ENCODE data around the gene CLEC20A. TPM values are rescaled to one million over a fixed set of nuclear protein-coding genes. Genes with fewer than 3 reads are reported as not detected.

CLEC20A gene
- total RNA-seq, 1 donor from 2014 or later = not detected

- no peak for DNase-seq (ENCODE audit: low read depth)
- Histone ChIP-seq H3K4me3 (ENCODE audit: low read depth, low read length) (no peak overlapping the region), H3K36me3 (ENCODE audit: control insufficient read depth, insufficient read depth, low read length) (no peaks in the 10 kb centered on the region), H3K27me3 (ENCODE audit: control insufficient read depth, insufficient read depth, low read length) (no peaks in the 10 kb centered on the region)
- TF ChIP-seq CTCF (IDR thresholded peaks at IDR 0.05; ENCODE audit: insufficient read depth, low read length, poor library complexity, severe bottlenecking) = no peak
Measured at GRCh38 chr1:178528228-178528952, 31.6 kb upstream of the CLEC20A start.

- H3K27me3 ChIP-seq (ENCODE audit: control insufficient read depth, insufficient read depth, low read length) = no peaks in the 10 kb centered on the region
- no peak for TF ChIP-seq CTCF (IDR thresholded peaks at IDR 0.05; ENCODE audit: insufficient read depth, low read length, poor library complexity, severe bottlenecking)
- H3K36me3 ChIP-seq (ENCODE audit: control insufficient read depth, insufficient read depth, low read length) = no peaks in the 10 kb centered on the region
- H3K4me3 ChIP-seq (ENCODE audit: low read depth, low read length) = no peak overlapping the region
- DNase-seq (ENCODE audit: low read depth) = no peak
Measured at GRCh38 chr1:178527117-178527516, 30.4 kb upstream of the CLEC20A start.

GRCh38 chr1:178521241-178521640 lies 24.5 kb upstream of the CLEC20A start:
- H3K4me3 ChIP-seq (ENCODE audit: low read depth, low read length) = no peak overlapping the region
- DNase-seq (ENCODE audit: low read depth) = no peak
- no peaks in the 10 kb centered on the region for H3K36me3 ChIP-seq (ENCODE audit: control insufficient read depth, insufficient read depth, low read length)
- H3K27me3 ChIP-seq (ENCODE audit: control insufficient read depth, insufficient read depth, low read length) = no peaks in the 10 kb centered on the region
- TF ChIP-seq CTCF (IDR thresholded peaks at IDR 0.05; ENCODE audit: insufficient read depth, low read length, poor library complexity, severe bottlenecking) = no peak

GRCh38 chr1:178520803-178521202 lies 24.0 kb upstream of the CLEC20A start:
- Histone ChIP-seq H3K27me3 (ENCODE audit: control insufficient read depth, insufficient read depth, low read length) (no peaks in the 10 kb centered on the region), H3K36me3 (ENCODE audit: control insufficient read depth, insufficient read depth, low read length) (no peaks in the 10 kb centered on the region), H3K4me3 (ENCODE audit: low read depth, low read length) (no peak overlapping the region)
- no peak for TF ChIP-seq CTCF (IDR thresholded peaks at IDR 0.05; ENCODE audit: insufficient read depth, low read length, poor library complexity, severe bottlenecking)
- no peak for DNase-seq (ENCODE audit: low read depth)

- Histone ChIP-seq H3K27me3 (ENCODE audit: control insufficient read depth, insufficient read depth, low read length) (no peaks in the 10 kb centered on the region), H3K4me3 (ENCODE audit: low read depth, low read length) (no peak overlapping the region), H3K36me3 (ENCODE audit: control insufficient read depth, insufficient read depth, low read length) (no peaks in the 10 kb centered on the region)
- no peak for DNase-seq (ENCODE audit: low read depth)
- TF ChIP-seq CTCF (IDR thresholded peaks at IDR 0.05; ENCODE audit: insufficient read depth, low read length, poor library complexity, severe bottlenecking) = no peak
Measured at GRCh38 chr1:178518894-178519293, 22.1 kb upstream of the CLEC20A start.

- no peak for TF ChIP-seq CTCF (IDR thresholded peaks at IDR 0.05; ENCODE audit: insufficient read depth, low read length, poor library complexity, severe bottlenecking)
Measured at GRCh38 chr1:178516110-178516509, 19.3 kb upstream of the CLEC20A start.

More at GRCh38 chr1:178516110-178516509, 19.3 kb upstream of the CLEC20A start:
- no peak overlapping the region for H3K4me3 ChIP-seq (ENCODE audit: low read depth, low read length)
- DNase-seq (ENCODE audit: low read depth) = no peak
- no peaks in the 10 kb centered on the region for H3K27me3 ChIP-seq (ENCODE audit: control insufficient read depth, insufficient read depth, low read length)
- no peaks in the 10 kb centered on the region for H3K36me3 ChIP-seq (ENCODE audit: control insufficient read depth, insufficient read depth, low read length)
